GM19239 (cell line): ENCODE data around the gene TP53I3.
"Not testable (repeated sequence)": the region's sequence is repeated elsewhere in the genome, so short reads cannot be mapped to it uniquely, and the experiment has no call there.

Experiments used
- DNase-seq: peaks from one replicate; pipeline ENCODE4 v3.0.0; 2011; ENCODE audit warnings: low spot score; ENCODE audit not compliant: insufficient read length
- FAIRE-seq: peaks from 2 replicates; lab custom pipeline; 2011; peaks lifted over from hg19 to GRCh38; lab: Jason Lieb, UNC

The TP53I3 gene

GRCh38 chr2:24084386-24085199, at the start of gene TP53I3:
Gene TP53I3, minus strand, starts transcription at chr2:24084834. Its CDS starts 508 bp downstream, at chr2:24084326.
- peak; percentile 79 for FAIRE-seq
- peak; percentile 86 for DNase-seq

GRCh38 chr2:24132543-24132942, 47.9 kb upstream of the TP53I3 start:
- DNase-seq (no peak), FAIRE-seq (no peak)

GRCh38 chr2:24125956-24126355, 41.3 kb upstream of the TP53I3 start:
- no peak for FAIRE-seq
- no peak for DNase-seq

- DNase-seq (no peak), FAIRE-seq (peak; percentile 69)
These were observed 39.4 kb upstream of the TP53I3 start for GRCh38 chr2:24123922-24124580.

- DNase-seq (peak; percentile 87), FAIRE-seq (peak; percentile 78)
These were observed 38.7 kb upstream of the TP53I3 start, which contains the start of the genes FAM228B and PFN4 for GRCh38 chr2:24123195-24123921. Gene FAM228B, plus strand, starts transcription at chr2:24123469. Its CDS starts 893 bp downstream, at chr2:24124362. Gene PFN4, minus strand, starts transcription at chr2:24123334. Its CDS starts 799 bp downstream, at chr2:24122535.

- FAIRE-seq, result peak; percentile 68
- no peak for DNase-seq
These were observed 37.9 kb upstream of the TP53I3 start for GRCh38 chr2:24122366-24123194.

- no peak for DNase-seq
These were observed 36.8 kb upstream of the TP53I3 start for GRCh38 chr2:24121469-24121868.

GRCh38 chr2:24121066-24121465, 36.4 kb upstream of the TP53I3 start:
- FAIRE-seq (no peak), DNase-seq (no peak)

More at GRCh38 chr2:24121469-24121868, 36.8 kb upstream of the TP53I3 start:
- FAIRE-seq, result no peak

GRCh38 chr2:24117902-24118301, 33.3 kb upstream of the TP53I3 start:
- FAIRE-seq, result no peak
- no peak for DNase-seq

- FAIRE-seq (no peak), DNase-seq (no peak)
These were observed 30.4 kb upstream of the TP53I3 start for GRCh38 chr2:24115057-24115456.

- FAIRE-seq, result no peak
- no peak for DNase-seq
These were observed 26.8 kb upstream of the TP53I3 start for GRCh38 chr2:24111407-24111901.

GRCh38 chr2:24110660-24111303, 26.1 kb upstream of the TP53I3 start:
- FAIRE-seq (no peak), DNase-seq (no peak)

GRCh38 chr2:24109431-24109830, 24.8 kb upstream of the TP53I3 start:
- not testable (repeated sequence) for DNase-seq, FAIRE-seq

GRCh38 chr2:24107336-24107735, 22.7 kb upstream of the TP53I3 start:
- no peak for FAIRE-seq
- DNase-seq, result no peak

GRCh38 chr2:24106786-24107185, 22.2 kb upstream of the TP53I3 start:
- DNase-seq, result no peak
- FAIRE-seq, result no peak

- FAIRE-seq (no peak), DNase-seq (no peak)
These were observed 21.2 kb upstream of the TP53I3 start for GRCh38 chr2:24105816-24106215.

- DNase-seq (no peak), FAIRE-seq (no peak)
These were observed 20.3 kb upstream of the TP53I3 start for GRCh38 chr2:24104906-24105305.

- no peak for FAIRE-seq
- no peak for DNase-seq
These were observed 19.5 kb upstream of the TP53I3 start for GRCh38 chr2:24104110-24104650.

- FAIRE-seq (no peak), DNase-seq (no peak)
These were observed 18.0 kb upstream of the TP53I3 start for GRCh38 chr2:24102677-24103076.
